GM19351 (cell line): Measurements from ENCODE around the gene CELA2B.
A peak's percentile ranks its signal among the peaks of the same experiment; 100 is the strongest.

Source experiments
- ATAC-seq: cut with Tn5 transposase; IDR thresholded peaks from one replicate; pipeline ENCODE4 v1.9.1; 2021; ENCODE audit warnings: mild to moderate bottlenecking, moderate library complexity; ENCODE audit not compliant: unreplicated experiment

The CELA2B gene

GRCh38 chr1:15524021-15524282, 48.0 kb downstream of the CELA2B start, which contains the start of gene CASP9:
Gene CASP9 (minus strand): TSS chr1:15524215. CDS start chr1:15524200, 15 bp downstream.
- no peak for ATAC-seq

GRCh38 chr1:15524283-15525049, 48.6 kb downstream of the CELA2B start:
- peak; percentile 37 for ATAC-seq

GRCh38 chr1:15525050-15526020, 49.4 kb downstream of the CELA2B start:
- peak; percentile 35 for ATAC-seq

- ATAC-seq, result no peak
These were observed 50.2 kb downstream of the CELA2B start for GRCh38 chr1:15526021-15526489.

- ATAC-seq, result peak; percentile 51
These were observed 50.8 kb downstream of the CELA2B start, which contains the start of gene DNAJC16 for GRCh38 chr1:15526490-15527339. Gene DNAJC16 (plus strand): TSS chr1:15526848. CDS start chr1:15529106, 2,258 bp downstream.

- ATAC-seq, result no peak
These were observed 55.1 kb downstream of the CELA2B start for GRCh38 chr1:15531003-15531402.

- ATAC-seq, result no peak
These were observed 55.8 kb downstream of the CELA2B start for GRCh38 chr1:15531682-15532081.

GRCh38 chr1:15538771-15539170, 62.9 kb downstream of the CELA2B start:
- ATAC-seq, result no peak

- ATAC-seq, result no peak
These were observed 64.3 kb downstream of the CELA2B start for GRCh38 chr1:15540186-15540585.
